ENCODE results near the gene TMOD2.

Gene TMOD2

DNA sequence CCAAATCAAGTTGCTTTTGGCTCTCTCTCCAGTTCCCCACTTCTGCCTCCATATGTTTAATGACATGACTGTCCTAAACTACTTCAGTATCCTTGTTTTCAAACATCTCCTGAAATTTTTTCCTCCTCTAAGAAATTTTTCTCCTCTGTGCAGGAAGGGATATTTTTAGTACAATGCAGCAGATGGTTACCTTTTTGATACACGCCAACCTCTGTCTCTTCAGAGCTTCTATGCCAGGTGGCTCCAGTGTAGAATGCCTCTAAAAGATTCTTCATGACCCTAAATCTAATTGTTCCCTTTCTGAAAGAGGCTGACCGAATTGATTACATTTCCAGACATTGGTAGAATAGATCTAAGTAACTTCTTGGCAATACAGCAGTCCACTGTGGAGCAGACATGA lies 111.7 kb downstream of the TMOD2 start:
- DNase-seq = peak; percentile 11

DNA sequence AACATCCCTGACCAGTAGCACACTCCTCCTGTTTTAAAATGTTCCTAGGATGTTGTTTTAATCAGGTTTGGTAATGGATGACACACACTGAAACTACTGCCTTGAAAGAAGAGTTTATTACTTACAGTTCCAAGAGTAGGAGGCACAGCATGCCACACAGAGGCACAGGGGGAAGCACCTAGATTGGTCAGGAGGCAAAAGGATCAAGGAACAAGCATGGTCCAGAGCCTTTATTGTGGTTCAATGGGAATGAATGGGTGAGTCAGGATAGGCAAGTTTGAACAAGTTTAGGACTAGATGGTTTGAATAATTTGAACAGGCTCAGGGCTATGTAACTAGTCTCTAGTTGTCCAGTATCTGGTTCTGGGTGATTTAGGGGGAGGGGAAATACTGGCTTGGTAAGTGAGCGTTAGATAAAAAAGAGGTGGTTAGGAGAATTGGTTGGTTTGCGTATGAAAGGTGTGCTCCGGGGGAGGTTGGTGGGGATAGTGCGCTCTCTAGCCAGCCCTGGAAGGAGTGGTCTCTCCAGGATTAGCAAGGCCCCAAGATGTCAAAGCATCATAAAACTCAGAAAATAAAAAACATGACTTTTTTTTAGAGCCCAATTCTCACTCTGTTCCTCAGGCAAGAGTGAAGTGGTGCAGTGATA lies 113.1 kb downstream of the TMOD2 start:
- DNase-seq = no peak

GRCh38 chr15:51865317-51865716 lies 113.9 kb downstream of the TMOD2 start:
- no peak for DNase-seq

Measured in NCI-H2171 (cell line).